Ovary (tissue), 9 donors: Measurements from ENCODE around the gene HNF1A. TPM values are rescaled to one million over a fixed set of nuclear protein-coding genes. Genes with fewer than 3 reads are reported as not detected.
A peak's percentile ranks its signal among the peaks of the same experiment; 100 is the strongest.
"Not testable (repeated sequence)": the region's sequence is repeated elsewhere in the genome, so short reads cannot be mapped to it uniquely, and the experiment has no call there.

ENCODE experiments used
- DNase-seq, 5 donors: peaks; one replicate each; pipeline ENCODE4 v3.0.0-alpha.2; 2019 to 2020
- H3K27ac ChIP-seq, 2 donors: fragments of 200-600 bp; one replicate each; pipeline versions ENCODE4 v1.5.1 to v1.8.0; 2019 to 2022
- H3K27me3 ChIP-seq: fragments of 200-600 bp; one replicate; pipeline ENCODE4 v1.8.0; 2022
- H3K36me3 ChIP-seq: fragments of 200-600 bp; sonication (generic); one replicate; pipeline ENCODE4 v1.5.1; 2019
- H3K4me1 ChIP-seq: one replicate; pipeline ENCODE4 v1.8.1; 2013; ENCODE audit warnings: mild to moderate bottlenecking, moderate library complexity; ENCODE audit not compliant: insufficient read depth
- H3K4me3 ChIP-seq: fragments of 200-600 bp; sonication (generic); one replicate; pipeline ENCODE4 v1.5.1; 2017
- H3K9me3 ChIP-seq, 2 donors: fragments of 200-600 bp in 1 of 2; sonication (generic) in 1 of 2; one replicate each; pipeline versions ENCODE4 v1.5.1 to v1.8.1; 2013 to 2019; ENCODE audit warnings: mild to moderate bottlenecking in 1 of 2, moderate library complexity in 1 of 2
- EP300 ChIP-seq: sonication (generic); formaldehyde crosslinking; IDR thresholded peaks from one replicate; pipeline ENCODE4 v1.6.1; 2017; ENCODE audit warnings: antibody characterized with exemption
- POLR2A ChIP-seq: fragments of 450-650 bp; IDR thresholded peaks from one replicate; pipeline ENCODE4 v1.6.1; 2017; ENCODE audit warnings: antibody characterized with exemption, mild to moderate bottlenecking, moderate library complexity
- WGBS, 3 donors: extraction: QIAGEN DNeasy Blood & Tissue Kit in 1 of 3; methylation state at CpG; one replicate each; pipeline versions ENCODE4 v1.1.5 to v1.1.7; 2013 to 2017; 5-methylcytosine and 5-hydroxymethylcytosine counted together
- intact Hi-C, 4 donors: fragments of 100-400 bp; cut with DNase I; formaldehyde crosslinking; loops; one replicate each; pipeline versions ENCODE4 v1.11.0 to v1.15.1; 2022 to 2023
- polyA plus RNA-seq, 2 donors: library from polyadenylated mRNA; stranded (reverse); fragments of 200-250 nt in 1 of 2; fragments of 350-450 nt in 1 of 2; fragmentation: Illumina TruSeq in 1 of 2; extraction: RNeasy Lipid Tissue Mini Kit (QIAGEN cat#74804) in 1 of 2; gene quantifications; one replicate each; pipeline ENCODE4 v1.2.3, GENCODE V29; 2013 to 2014
- total RNA-seq, 7 donors: library from RNA; depleted of rRNA in 2 of 7; stranded (reverse); fragments of >200 nt in 2 of 7; fragmentation: NEBNext Ultra II Directional in 3 of 7; extraction: Animal tissue kit (Norgen Biotek cat#: 25700) in 3 of 7; gene quantifications; one replicate each; pipeline versions ENCODE4 v1.1.0 to v1.2.4, GENCODE V29; 2016 to 2023
- TF ChIP-seq, protein P1 (sequence below), 3 donors: fragments of 450-650 bp in 2 of 3; fragments of 200-600 bp in 1 of 3; IDR thresholded peaks; one replicate each; pipeline versions ENCODE4 v1.5.1 to v1.8.0; 2016 to 2022; ENCODE audit warnings: antibody characterized with exemption in 3 of 3, mild to moderate bottlenecking in 1 of 3
- donor health status: DM: no; HTN: no; CAD: no; lungs with moderate emphysema.
- donor health status: DM: no; HTN: no; CAD: no.
- donor health status: Bipolar disorder and iron deficiency.
- donor health status: DM: yes; HTN: yes; CAD: no.
- donor health status: DM: no; HTN: no; CAD: no.
- donor health status: DM: yes; HTN: yes; CAD: no.

HNF1A gene
- total and polyA plus RNA-seq, 9 donors, result 0.10 to 1.4 (median 0.17) TPM; not detected in 5

DNA sequence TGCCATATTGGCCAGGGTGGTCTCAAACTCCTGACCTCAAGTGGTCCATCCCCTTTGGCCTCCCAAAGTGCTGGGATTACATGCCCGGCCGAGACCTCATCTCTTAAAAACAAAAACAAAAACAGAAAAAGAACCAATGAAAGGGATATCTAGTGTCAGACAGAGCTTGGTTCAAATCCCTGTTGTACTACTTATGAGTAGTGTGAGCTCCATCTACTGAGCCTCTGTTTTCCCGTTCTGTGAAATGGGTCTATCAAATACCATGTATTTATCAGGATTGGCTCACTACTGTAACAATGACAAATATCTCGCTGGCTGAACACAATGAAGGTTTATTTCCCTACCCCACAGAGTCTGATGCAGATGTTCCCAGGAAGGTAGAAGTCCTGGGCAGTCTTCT, 36.9 kb upstream of the HNF1A start:
- TF ChIP-seq, protein P1, sequence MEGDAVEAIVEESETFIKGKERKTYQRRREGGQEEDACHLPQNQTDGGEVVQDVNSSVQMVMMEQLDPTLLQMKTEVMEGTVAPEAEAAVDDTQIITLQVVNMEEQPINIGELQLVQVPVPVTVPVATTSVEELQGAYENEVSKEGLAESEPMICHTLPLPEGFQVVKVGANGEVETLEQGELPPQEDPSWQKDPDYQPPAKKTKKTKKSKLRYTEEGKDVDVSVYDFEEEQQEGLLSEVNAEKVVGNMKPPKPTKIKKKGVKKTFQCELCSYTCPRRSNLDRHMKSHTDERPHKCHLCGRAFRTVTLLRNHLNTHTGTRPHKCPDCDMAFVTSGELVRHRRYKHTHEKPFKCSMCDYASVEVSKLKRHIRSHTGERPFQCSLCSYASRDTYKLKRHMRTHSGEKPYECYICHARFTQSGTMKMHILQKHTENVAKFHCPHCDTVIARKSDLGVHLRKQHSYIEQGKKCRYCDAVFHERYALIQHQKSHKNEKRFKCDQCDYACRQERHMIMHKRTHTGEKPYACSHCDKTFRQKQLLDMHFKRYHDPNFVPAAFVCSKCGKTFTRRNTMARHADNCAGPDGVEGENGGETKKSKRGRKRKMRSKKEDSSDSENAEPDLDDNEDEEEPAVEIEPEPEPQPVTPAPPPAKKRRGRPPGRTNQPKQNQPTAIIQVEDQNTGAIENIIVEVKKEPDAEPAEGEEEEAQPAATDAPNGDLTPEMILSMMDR (IDR thresholded peaks at IDR 0.05), result no peak
- TF ChIP-seq POLR2A (no peak), EP300 (no peak)
- WGBS, 3 donors, result 78 to 85% (median 83%) methylated on average over 4 of the region's 4 CpGs

DNA sequence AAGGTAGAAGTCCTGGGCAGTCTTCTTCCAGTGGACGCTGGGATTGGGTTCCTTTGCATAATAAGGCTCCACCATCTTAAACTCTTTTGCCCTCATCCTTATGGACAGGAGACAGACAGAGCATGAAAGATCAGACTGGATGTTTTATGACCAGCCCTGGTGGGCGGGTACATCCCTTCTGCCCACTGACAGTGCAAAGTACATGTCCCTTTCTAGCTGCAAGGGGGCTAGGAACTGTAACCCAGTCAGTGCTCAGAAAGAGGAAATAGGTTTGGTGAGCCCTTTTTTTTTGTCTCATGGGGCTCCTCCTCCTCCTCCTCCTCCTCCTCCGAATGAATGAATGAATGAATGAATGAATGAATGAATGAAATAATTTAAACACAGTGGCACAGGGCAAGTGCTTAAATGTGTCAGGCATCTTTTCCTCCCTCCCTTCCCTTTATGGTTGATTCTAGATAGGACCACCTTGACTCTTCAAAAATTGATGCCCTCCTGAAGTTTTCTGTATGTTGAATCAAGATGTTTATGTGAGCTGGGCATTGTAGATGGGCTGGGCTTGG, 36.4 kb upstream of the HNF1A start:
- H3K4me3 ChIP-seq, result no peak overlapping the region
- H3K27me3 ChIP-seq, result no peaks in the 10 kb centered on the region
- H3K4me1 ChIP-seq, result no peaks in the 10 kb centered on the region
- DNase-seq, result no peak
- WGBS, 3 donors, result 48 to 66% (median 64%) methylated on average over 3 of the region's 3 CpGs
- no peaks in the 10 kb centered on the region for H3K9me3 ChIP-seq
- no peak overlapping the region for H3K27ac ChIP-seq
- no peaks in the 10 kb centered on the region for H3K36me3 ChIP-seq
- TF ChIP-seq EP300, result no peak
- TF ChIP-seq POLR2A, result no peak
- TF ChIP-seq, protein P1 (IDR thresholded peaks at IDR 0.05), result no peak
- intact Hi-C loops, result no loop called here

More for the DNA sequence above, 36.9 kb upstream of the HNF1A start:
- no peak overlapping the region for H3K27ac ChIP-seq
- H3K27me3 ChIP-seq, result no peaks in the 10 kb centered on the region
- no peaks in the 10 kb centered on the region for H3K4me1 ChIP-seq
- no peak for DNase-seq
- H3K36me3 ChIP-seq, result no peaks in the 10 kb centered on the region
- intact Hi-C loops, result no loop called here
- no peaks in the 10 kb centered on the region for H3K9me3 ChIP-seq
- no peak overlapping the region for H3K4me3 ChIP-seq

DNA sequence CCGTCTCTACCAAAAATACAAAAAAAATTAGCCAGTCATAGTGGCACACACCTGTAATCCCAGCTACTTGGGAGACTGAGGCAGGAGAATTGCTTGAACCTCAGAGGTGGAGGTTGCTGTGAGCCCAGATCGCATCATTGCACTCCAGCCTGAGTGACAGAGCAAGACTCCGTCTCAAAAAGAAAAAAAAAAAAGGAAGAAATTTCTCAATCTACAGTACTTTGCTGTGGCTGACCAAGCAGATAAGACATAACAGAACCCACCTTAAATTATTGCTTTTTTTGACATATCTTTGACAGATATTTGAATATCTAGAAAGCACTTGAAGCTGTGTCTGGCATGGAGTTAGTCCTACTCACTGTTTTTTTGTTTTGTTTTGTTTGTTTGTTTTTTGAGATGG, 34.9 kb upstream of the HNF1A start:
- Histone ChIP-seq H3K27ac (no peak overlapping the region), H3K27me3 (no peaks in the 10 kb centered on the region), H3K4me1 (no peaks in the 10 kb centered on the region), H3K36me3 (no peaks in the 10 kb centered on the region), H3K9me3 (no peaks in the 10 kb centered on the region), H3K4me3 (no peak overlapping the region)
- intact Hi-C loops, result no loop called here
- TF ChIP-seq, protein P1 (IDR thresholded peaks at IDR 0.05), result no peak
- no peak for TF ChIP-seq EP300
- no peak for TF ChIP-seq POLR2A
- DNase-seq, result no peak
- 69 to 79% (median 78%) methylated on average over 3 of the region's 3 CpGs for WGBS, 3 donors

DNA sequence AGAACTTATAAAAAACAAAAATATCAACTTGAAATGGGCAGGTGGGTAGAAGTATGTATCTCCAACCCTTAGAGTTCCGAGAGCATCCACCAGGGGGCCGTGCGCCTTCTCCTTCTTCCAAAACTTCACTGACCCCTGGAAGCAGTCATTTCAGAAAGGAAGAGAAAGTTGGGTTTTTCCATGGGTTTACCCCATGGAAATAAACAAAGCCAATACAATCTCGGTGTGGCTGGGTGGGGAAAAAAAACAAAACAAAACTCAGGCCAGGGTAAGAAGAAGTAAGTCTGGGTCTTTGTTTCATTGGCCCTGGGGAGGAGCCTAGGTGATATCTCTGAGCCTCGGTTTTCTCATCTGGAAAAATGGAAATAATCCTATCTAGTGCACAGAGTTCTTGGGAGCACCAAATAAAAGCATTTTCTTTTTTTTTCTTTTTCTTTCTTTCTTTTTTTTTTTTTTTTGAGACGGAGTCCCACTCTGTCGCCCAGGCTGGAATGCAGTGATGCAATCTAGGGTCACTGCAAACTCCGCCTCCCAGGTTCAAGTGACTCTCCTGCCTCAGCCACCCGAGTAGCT, 33.6 kb upstream of the HNF1A start:
- H3K4me3 ChIP-seq, result no peak overlapping the region
- no peaks in the 10 kb centered on the region for H3K36me3 ChIP-seq
- H3K27ac ChIP-seq, result no peak overlapping the region
- 42 to 47% (median 46%) methylated on average over 9 of the region's 9 CpGs for WGBS, 3 donors
- DNase-seq, result peak in 3 of 5 donors; percentile 21 to 41 (median 29)
- intact Hi-C loops, result no loop called here
- TF ChIP-seq, protein P1 (IDR thresholded peaks at IDR 0.05), result no peak
- TF ChIP-seq EP300, result no peak
- no peak for TF ChIP-seq POLR2A
- no peaks in the 10 kb centered on the region for H3K4me1 ChIP-seq
- no peaks in the 10 kb centered on the region for H3K9me3 ChIP-seq
- H3K27me3 ChIP-seq, result no peaks in the 10 kb centered on the region

DNA sequence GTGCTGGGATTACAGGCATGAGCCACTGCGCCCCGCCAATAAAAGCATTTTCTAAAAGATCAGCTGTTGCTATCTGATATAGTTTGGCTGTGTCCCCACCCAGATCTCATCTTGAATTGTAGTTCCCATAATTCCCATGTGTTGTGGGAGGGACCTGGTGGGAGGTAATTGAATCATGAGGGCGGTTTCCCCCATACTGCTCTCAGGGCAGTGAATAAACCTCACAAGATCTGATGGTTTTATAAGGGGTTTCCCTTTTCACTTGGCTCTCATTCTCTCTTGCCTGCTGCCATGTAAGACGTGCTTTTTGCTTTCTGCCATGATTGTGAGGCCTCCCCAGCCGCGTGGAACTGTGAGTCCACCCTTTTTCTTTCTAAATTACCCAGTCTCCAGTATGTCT, 32.8 kb upstream of the HNF1A start:
- H3K27ac ChIP-seq, intact Hi-C loops, H3K36me3 ChIP-seq, H3K27me3 ChIP-seq, H3K4me1 ChIP-seq, H3K4me3 ChIP-seq, H3K9me3 ChIP-seq, DNase-seq: not testable (repeated sequence)
- WGBS, 3 donors, result 78 to 80% (median 80%) methylated on average over 6 of the region's 6 CpGs

DNA sequence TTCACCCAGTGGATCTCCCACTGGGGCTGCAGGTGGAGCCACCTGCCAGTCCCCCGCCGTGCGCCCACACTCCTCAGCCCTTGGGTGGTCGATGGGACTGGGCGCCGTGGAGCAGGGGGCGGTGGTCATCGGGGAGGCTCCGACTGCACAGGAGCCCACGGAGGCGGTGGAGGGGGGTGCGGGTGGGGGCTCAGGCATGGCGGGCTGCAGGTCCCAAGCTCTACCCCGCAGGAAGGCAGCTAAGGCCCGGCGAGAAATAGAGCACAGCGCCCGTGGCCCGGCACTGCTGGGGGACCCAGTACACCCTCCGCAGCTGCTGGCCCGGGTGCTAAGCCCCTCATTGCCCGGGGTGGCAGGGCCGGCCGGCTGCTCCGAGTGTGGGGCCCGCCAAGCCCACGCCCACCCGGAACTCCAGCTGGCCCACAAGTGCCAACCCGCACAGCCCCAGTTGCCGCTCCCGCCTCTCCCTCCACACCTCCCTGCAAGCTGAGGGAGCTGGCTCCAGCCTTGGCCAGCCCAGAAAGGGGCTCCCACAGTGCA, 28.0 kb upstream of the HNF1A start:
- H3K27me3 ChIP-seq, intact Hi-C loops, H3K9me3 ChIP-seq, H3K4me3 ChIP-seq, DNase-seq, H3K4me1 ChIP-seq, H3K36me3 ChIP-seq, H3K27ac ChIP-seq: not testable (repeated sequence)
- WGBS, 3 donors, result 86 to 95% (median 95%) methylated on average over 13 to 31 of the region's 31 CpGs
